SHP77 treated with DMSO at 0.1 percent for 48 hours (cell line): ENCODE results near the gene ARFGAP1.

ENCODE experiments used
- DNase-seq: peaks from one replicate; lab custom pipeline; 2025; lab: John Stamatoyannopoulos, UW

The ARFGAP1 gene

GRCh38 chr20:63307538-63308217 lies 35.1 kb downstream of the ARFGAP1 start:
- no peak for DNase-seq

- no peak for DNase-seq
These were observed 35.8 kb downstream of the ARFGAP1 start for GRCh38 chr20:63308218-63308911.

- no peak for DNase-seq
These were observed 36.9 kb downstream of the ARFGAP1 start for GRCh38 chr20:63309261-63310071.

GRCh38 chr20:63310265-63310991 lies 37.8 kb downstream of the ARFGAP1 start:
- no peak for DNase-seq

- DNase-seq, result no peak
These were observed 38.7 kb downstream of the ARFGAP1 start for GRCh38 chr20:63311186-63311832.

GRCh38 chr20:63311833-63312243 lies 39.2 kb downstream of the ARFGAP1 start:
- no peak for DNase-seq

GRCh38 chr20:63312273-63312672 lies 39.7 kb downstream of the ARFGAP1 start:
- no peak for DNase-seq

GRCh38 chr20:63312690-63313348 lies 40.2 kb downstream of the ARFGAP1 start:
- DNase-seq, result no peak

- no peak for DNase-seq
These were observed 40.9 kb downstream of the ARFGAP1 start for GRCh38 chr20:63313349-63314014.

- no peak for DNase-seq
These were observed 41.4 kb downstream of the ARFGAP1 start for GRCh38 chr20:63314015-63314471.

- no peak for DNase-seq
These were observed 42.1 kb downstream of the ARFGAP1 start for GRCh38 chr20:63314566-63315239.

GRCh38 chr20:63315240-63315689 lies 42.7 kb downstream of the ARFGAP1 start:
- no peak for DNase-seq

GRCh38 chr20:63315731-63316491 lies 43.3 kb downstream of the ARFGAP1 start:
- no peak for DNase-seq

GRCh38 chr20:63316502-63316921 lies 43.9 kb downstream of the ARFGAP1 start:
- DNase-seq, result no peak

GRCh38 chr20:63317061-63317460 lies 44.4 kb downstream of the ARFGAP1 start:
- no peak for DNase-seq

GRCh38 chr20:63317601-63318291 lies 45.1 kb downstream of the ARFGAP1 start:
- no peak for DNase-seq

- no peak for DNase-seq
These were observed 46.0 kb downstream of the ARFGAP1 start for GRCh38 chr20:63318391-63319163.
